Left hindlimb (tissue), 1 donor: Measurements from ENCODE around the gene CCDC51.

Experiments used
- DNase-seq: peaks from one replicate; pipeline ENCODE4 v3.0.0-alpha.2; 2018

Gene CCDC51

GRCh38 chr3:48433472-48434118 is 6.3 kb downstream of the CCDC51 start:
- DNase-seq: no peak

- no peak for DNase-seq
Observed at GRCh38 chr3:48432411-48433371, 7.2 kb downstream of the CCDC51 start.

GRCh38 chr3:48431224-48432029 is 8.5 kb downstream of the CCDC51 start:
- peak; percentile 23 for DNase-seq

GRCh38 chr3:48430708-48431101 is 9.2 kb downstream of the CCDC51 start:
- peak; percentile 22 for DNase-seq

GRCh38 chr3:48429960-48430707 is 9.8 kb downstream of the CCDC51 start, which contains the start of gene PLXNB1:
Gene PLXNB1, minus strand, starts transcription at chr3:48430086. Its CDS starts 5,475 bp downstream, at chr3:48424611.
- DNase-seq: peak; percentile 76

- DNase-seq: peak; percentile 67
Observed at GRCh38 chr3:48429317-48429959, 10.5 kb downstream of the CCDC51 start.

GRCh38 chr3:48428572-48429316 is 11.2 kb downstream of the CCDC51 start:
- peak; percentile 81 for DNase-seq

GRCh38 chr3:48428088-48428571 is 11.8 kb downstream of the CCDC51 start:
- no peak for DNase-seq

GRCh38 chr3:48427630-48427962 is 12.3 kb downstream of the CCDC51 start:
- DNase-seq: peak; percentile 31

- DNase-seq: no peak
Observed at GRCh38 chr3:48426944-48427629, 12.8 kb downstream of the CCDC51 start.

- DNase-seq: peak; percentile 85
Observed at GRCh38 chr3:48426401-48426909, 13.5 kb downstream of the CCDC51 start.

GRCh38 chr3:48425281-48425812 is 14.6 kb downstream of the CCDC51 start:
- peak; percentile 59 for DNase-seq

- no peak for DNase-seq
Observed at GRCh38 chr3:48423883-48424695, 15.8 kb downstream of the CCDC51 start.

- no peak for DNase-seq
Observed at GRCh38 chr3:48423241-48423882, 16.6 kb downstream of the CCDC51 start.

- DNase-seq: no peak
Observed at GRCh38 chr3:48422681-48423080, 17.2 kb downstream of the CCDC51 start.

GRCh38 chr3:48422272-48422671 is 17.6 kb downstream of the CCDC51 start:
- no peak for DNase-seq

- DNase-seq: no peak
Observed at GRCh38 chr3:48420561-48420960, 19.4 kb downstream of the CCDC51 start.

- DNase-seq: no peak
Observed at GRCh38 chr3:48419597-48419996, 20.3 kb downstream of the CCDC51 start.
